ENCODE results near the gene STMN1. TPM values are rescaled to one million over a fixed set of nuclear protein-coding genes. Genes with fewer than 3 reads are reported as not detected.

Gene STMN1
- total RNA-seq, 2 donors from 2014 or later = 6.3 to 11.4 TPM

- no peaks in the 10 kb centered on the region for H3K27me3 ChIP-seq
- intact Hi-C loops (cut with DNase I) = no loop called here
- WGBS, 2 donors = 91 to 96% methylated on average over 19 to 23 of the region's 25 CpGs
- DNase-seq (peak in 1 of 4 donors; percentile 49), ATAC-seq (no peak)
- no peaks in the 10 kb centered on the region for H3K36me3 ChIP-seq (replicated peaks in 1 of 2; ENCODE audit: insufficient read depth in 1 of 2, low read depth in 2 of 2)
- TF ChIP-seq CTCF (IDR thresholded peaks at IDR 0.05) = peak in 1 of 7 experiments; percentile 20
- no peak for TF ChIP-seq POLR2A (IDR thresholded peaks at IDR 0.05)
- no peak overlapping the region for H3K4me3 ChIP-seq
- peaks cover 42% of the 10 kb centered on the region for H3K4me1 ChIP-seq
- H3K27ac ChIP-seq = no peak overlapping the region
- H3K9me3 ChIP-seq = no peaks in the 10 kb centered on the region
Measured at GRCh38 chr1:25863486-25864262, 42.5 kb downstream of the STMN1 start.

GRCh38 chr1:25862785-25863485, 43.3 kb downstream of the STMN1 start:
- DNase-seq = peak in 1 of 4 donors; percentile 60

GRCh38 chr1:25861316-25862286, 44.6 kb downstream of the STMN1 start:
- no peaks in the 10 kb centered on the region for H3K36me3 ChIP-seq (replicated peaks in 1 of 2; ENCODE audit: insufficient read depth in 1 of 2, low read depth in 2 of 2)
- H3K27me3 ChIP-seq = no peaks in the 10 kb centered on the region
- ATAC-seq = no peak
- intact Hi-C loops (cut with DNase I) = no loop called here
- no peak for DNase-seq
- WGBS, 2 donors = 67 to 82% methylated on average over 11 to 16 of the region's 16 CpGs
- TF ChIP-seq CTCF (IDR thresholded peaks at IDR 0.05) (no peak), POLR2A (IDR thresholded peaks at IDR 0.05) (no peak)
- H3K4me1 ChIP-seq = peaks cover 22% of the 10 kb centered on the region
- no peak overlapping the region for H3K4me3 ChIP-seq
- peak overlapping the region in 1 of 4 donors; percentile 21 for H3K27ac ChIP-seq
- H3K9me3 ChIP-seq = no peaks in the 10 kb centered on the region

More at GRCh38 chr1:25862785-25863485, 43.3 kb downstream of the STMN1 start:
- Histone ChIP-seq H3K36me3 (replicated peaks in 1 of 2; ENCODE audit: insufficient read depth in 1 of 2, low read depth in 2 of 2) (no peaks in the 10 kb centered on the region), H3K27ac (no peak overlapping the region), H3K4me1 (peaks cover 36% of the 10 kb centered on the region), H3K4me3 (no peak overlapping the region), H3K9me3 (no peaks in the 10 kb centered on the region), H3K27me3 (no peaks in the 10 kb centered on the region)
- intact Hi-C loops (cut with DNase I) = no loop called here
- WGBS, 2 donors = 84 to 89% methylated on average over 18 to 20 of the region's 20 CpGs
- TF ChIP-seq CTCF (IDR thresholded peaks at IDR 0.05) (no peak), POLR2A (IDR thresholded peaks at IDR 0.05) (no peak)
- ATAC-seq = no peak

- H3K9me3 ChIP-seq = no peaks in the 10 kb centered on the region
- H3K36me3 ChIP-seq (replicated peaks in 1 of 2; ENCODE audit: insufficient read depth in 1 of 2, low read depth in 2 of 2) = no peaks in the 10 kb centered on the region
- peak within 1 kb of the TSS in 3 of 4 donors; percentile 40 to 86 (median 80) for H3K27ac ChIP-seq
- ATAC-seq = peak; percentile 96
- WGBS, 2 donors = 2 to 4% methylated on average over 49 to 76 of the region's 77 CpGs
- peak within 1 kb of the TSS; percentile 5 to 31 for H3K4me3 ChIP-seq
- TF ChIP-seq CTCF (IDR thresholded peaks at IDR 0.05) (peak in 1 of 7 experiments; percentile 2), POLR2A (IDR thresholded peaks at IDR 0.05) (peak; percentile 22 to 83 (median 80))
- no peaks in the 10 kb centered on the region for H3K27me3 ChIP-seq
- DNase-seq = peak; percentile 86 to 90 (median 88)
- intact Hi-C loops (cut with DNase I) = no loop called here
- H3K4me1 ChIP-seq = peaks cover 14% of the 10 kb centered on the region
Measured at GRCh38 chr1:25858906-25859789, 47.1 kb downstream of the STMN1 start, which contains the start of gene AUNIP. AUNIP (minus strand) TSS chr1:25859457; CDS start chr1:25859357, 100 bp downstream.
